NOMO-1 treated with dmso at 0.1 percent for 144 hours (cell line): Measurements from ENCODE around the gene STAM2.
A peak's percentile ranks its signal among the peaks of the same experiment; 100 is the strongest.

ENCODE experiments used
- DNase-seq: peaks from one replicate; lab custom pipeline; 2025; ENCODE audit not compliant: unreplicated experiment; lab: John Stamatoyannopoulos, UW

Gene STAM2

DNA sequence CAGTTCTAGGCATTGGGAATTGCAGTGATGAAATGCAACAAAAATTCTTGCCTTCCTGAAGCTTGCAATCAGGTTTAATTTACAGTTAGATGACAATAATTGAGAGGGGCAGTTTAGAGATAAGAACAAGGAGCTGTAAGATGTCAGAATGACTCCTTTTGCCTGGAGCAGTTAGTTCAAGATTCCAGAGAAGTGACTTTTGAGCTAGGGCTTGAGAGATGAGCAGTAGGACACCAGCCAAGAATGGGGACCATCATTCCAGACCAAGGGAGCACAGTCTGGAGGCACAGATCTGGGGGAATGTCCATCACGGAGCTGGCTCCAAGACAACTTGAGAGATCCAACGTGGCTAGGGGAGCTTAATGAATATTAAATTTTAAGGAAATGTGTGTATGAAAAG lies 103.6 kb downstream of the STAM2 start:
- no peak for DNase-seq

DNA sequence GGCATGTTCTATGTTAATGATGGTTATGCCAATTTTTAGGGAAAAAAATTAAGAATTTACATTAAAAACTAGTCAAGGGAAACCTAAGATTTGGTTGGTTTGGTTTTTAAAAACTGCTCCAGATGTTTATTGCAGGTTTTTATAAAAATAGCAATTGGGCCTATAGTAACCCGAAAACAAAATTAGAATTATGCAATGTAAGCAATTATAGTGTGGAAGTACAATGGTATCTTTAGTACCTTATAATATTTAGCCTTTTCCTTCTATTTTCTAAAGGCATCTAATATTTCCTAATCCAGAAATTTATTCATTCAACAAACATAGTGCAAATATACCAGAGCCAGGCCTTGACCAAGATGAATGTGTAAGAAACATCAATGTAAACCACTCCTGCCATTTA lies 104.0 kb downstream of the STAM2 start:
- DNase-seq: no peak

DNA sequence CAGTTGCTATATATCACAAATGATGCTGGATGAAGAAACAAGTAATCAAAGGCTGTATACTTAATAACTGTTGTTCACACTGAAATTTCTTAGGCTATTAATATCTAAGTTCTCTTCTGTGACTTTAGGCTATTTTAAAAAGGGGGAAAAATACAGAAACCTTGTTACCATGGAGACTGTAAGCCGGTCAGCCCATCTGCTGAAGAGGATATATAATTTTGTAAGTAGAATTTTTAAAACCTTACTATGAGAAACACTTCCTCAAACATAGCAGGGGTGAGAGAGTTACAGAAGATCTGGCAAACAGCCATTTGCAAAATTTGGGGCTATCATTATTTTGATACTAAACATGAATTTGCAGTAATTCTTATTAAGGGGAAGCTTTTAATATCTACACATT lies 104.5 kb downstream of the STAM2 start:
- DNase-seq: peak; percentile 49

DNA sequence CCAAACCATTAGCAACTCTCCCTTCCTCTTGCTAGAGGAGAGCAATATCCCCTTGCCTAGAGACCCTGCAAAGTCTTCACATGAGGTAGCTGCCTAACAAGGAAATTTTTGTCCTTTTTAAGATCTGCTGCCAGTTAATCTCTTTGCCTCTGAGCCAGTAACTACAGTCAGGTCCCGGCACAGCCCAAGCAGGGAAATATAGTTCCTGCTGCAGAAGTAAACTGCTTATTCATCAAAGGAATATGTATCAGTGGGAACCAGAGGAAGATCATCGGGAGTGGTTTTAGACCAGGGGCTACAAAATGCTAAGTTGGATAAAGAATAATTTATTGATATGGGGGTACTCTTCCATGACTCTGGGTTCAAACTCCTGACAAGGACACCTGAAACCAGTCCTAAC lies 107.3 kb downstream of the STAM2 start:
- DNase-seq: no peak

DNA sequence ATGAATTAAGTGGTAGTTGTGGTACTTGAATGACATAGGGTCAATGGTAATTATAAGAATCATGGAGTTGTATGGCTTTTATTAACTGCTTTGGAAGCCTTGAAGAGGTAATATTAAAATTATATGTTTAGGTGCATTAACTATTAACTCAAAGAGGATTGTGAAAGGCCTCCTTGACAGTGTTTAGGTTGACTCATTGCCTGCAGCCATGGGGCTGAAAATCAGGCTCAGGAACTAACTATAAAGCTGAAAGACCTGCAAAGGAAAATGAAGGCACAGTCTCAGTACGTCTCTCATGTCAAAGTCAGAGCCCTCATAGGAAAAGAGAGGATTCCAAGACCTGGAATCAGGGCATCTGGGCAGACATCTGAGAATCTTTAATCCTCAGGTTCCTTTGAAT lies 107.7 kb downstream of the STAM2 start:
- DNase-seq: no peak
